CD4-positive, alpha-beta T cell treated with Interleukin-6 at 100 ng/mL for 8 hours (primary cell): ENCODE measurements around the gene RAB43.
A peak's percentile ranks its signal among the peaks of the same experiment; 100 is the strongest.
"Not testable (repeated sequence)": the region's sequence is repeated elsewhere in the genome, so short reads cannot be mapped to it uniquely, and the experiment has no call there.

Experiments used
- DNase-seq: peaks from one replicate; pipeline ENCODE4 v3.0.0-alpha.2; 2020; ENCODE audit warnings: mixed read lengths, low spot score

RAB43 gene

GRCh38 chr3:129122412-129123011 is 908 bp upstream of the RAB43 start:
- no peak for DNase-seq

- peak; percentile 15 for DNase-seq
These were observed 400 bp downstream of the RAB43 start for GRCh38 chr3:129121016-129121791.

DNA sequence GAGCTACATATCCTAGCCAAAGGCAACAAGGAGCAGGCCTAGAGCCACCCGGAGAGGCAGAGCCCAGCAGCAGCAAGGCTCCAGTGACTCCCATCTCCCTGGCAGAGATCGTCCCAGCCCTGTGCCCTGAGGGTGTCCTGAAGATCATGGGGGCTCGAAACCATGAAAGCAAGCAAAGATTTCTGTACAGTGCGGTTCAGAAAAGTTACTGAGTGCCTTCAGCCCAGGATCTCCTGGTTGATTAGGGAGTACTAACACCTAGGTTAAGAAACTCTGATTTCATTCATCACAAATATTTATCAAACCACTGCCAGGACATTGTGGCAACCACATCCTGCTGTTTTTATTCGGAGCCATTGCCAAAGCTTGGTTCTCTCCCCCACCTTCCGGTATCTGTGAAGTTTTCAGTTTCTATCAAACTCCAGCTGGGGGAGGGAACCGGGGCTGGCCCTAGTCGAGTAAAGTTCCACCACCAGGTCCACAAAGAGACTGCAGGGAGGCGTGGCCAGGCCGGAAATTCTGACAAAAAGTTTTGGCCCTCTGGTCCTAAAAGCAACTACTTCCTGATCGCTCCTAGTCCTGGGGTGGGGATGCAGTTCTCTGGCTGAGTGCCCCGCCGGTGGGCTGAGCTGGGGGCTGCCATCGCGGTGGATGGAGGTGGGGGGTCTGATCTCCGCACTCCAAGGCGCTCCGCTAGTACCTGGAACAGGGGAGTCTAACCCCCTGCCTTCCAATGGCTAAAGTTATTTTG is 1.2 kb downstream of the RAB43 start:
- DNase-seq = peak; percentile 95

DNA sequence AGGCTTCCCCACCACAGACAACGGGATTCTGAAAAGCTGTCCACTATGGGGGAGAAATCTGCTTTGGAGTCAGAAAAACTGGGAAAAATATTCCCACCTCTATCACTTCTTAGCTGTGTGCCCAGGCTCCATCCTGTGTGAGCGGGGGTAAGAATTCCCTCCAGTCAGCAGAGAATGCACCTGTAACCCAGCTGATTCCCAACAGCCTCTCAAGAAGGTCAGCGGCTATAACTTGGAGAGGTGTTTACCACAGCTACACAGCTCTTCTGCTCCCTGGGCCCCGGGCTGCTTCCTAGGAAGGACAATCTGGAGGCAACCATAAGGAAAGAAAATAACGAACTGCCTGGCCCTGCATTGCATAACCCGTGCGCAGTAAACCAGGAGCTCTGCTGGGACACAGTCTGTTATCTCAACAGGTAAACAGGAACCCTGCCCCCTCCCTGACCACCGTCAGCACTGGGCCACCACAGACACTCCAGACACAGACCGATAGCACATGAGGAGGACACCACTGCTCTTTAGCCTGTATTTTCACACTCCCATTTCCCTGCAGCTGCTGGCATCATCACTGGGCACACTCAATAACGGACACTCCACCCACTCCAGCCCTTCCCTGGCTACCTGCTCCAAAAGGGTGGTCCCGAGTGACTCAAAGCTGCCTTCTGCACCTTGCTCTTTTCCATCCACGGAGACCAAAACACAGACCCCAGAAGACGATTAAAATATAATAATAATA is 2.1 kb downstream of the RAB43 start:
- DNase-seq = no peak

DNA sequence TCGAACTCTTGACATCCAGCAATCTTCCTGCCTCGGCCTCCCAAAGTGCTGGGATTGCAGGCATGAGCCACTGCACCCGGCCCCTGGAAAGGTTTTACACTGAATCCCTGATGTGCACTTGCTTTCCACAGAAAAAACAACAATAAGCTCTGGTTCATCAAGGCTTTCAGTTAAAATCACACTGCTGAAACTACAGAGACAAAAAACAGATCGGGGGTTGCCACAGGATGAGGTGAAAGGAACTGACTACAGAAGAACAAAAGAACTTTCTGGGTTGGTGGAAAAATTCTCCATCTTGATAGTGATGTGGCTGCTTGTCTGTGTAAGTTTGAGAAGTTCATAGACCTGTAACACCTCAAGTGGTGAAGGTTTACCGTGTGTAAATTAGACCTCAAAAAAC is 2.9 kb downstream of the RAB43 start:
- DNase-seq = peak; percentile 84

DNA sequence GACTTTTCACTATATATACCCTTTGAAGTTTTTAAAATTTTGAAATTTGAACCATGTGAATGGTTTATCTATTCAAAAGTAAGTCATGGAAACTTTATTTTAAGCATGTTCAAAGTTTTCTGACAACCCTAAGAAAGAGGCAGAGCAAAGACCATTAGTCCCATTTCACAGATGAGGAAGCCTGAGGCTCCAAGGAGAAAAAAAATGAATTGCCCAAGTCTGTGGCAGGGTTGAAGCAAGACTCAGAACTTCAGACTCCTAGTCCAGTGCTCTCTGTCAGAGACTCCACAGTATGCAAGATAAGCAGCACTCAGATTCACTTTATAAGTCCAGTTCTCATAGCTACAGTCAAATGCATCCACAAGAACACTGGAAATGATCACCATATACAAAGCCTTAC is 4.5 kb downstream of the RAB43 start:
- DNase-seq = no peak

- peak; percentile 41 for DNase-seq
These were observed 5.1 kb downstream of the RAB43 start for GRCh38 chr3:129116482-129116946.

GRCh38 chr3:129114455-129114854 is 7.1 kb downstream of the RAB43 start:
- DNase-seq = no peak

DNA sequence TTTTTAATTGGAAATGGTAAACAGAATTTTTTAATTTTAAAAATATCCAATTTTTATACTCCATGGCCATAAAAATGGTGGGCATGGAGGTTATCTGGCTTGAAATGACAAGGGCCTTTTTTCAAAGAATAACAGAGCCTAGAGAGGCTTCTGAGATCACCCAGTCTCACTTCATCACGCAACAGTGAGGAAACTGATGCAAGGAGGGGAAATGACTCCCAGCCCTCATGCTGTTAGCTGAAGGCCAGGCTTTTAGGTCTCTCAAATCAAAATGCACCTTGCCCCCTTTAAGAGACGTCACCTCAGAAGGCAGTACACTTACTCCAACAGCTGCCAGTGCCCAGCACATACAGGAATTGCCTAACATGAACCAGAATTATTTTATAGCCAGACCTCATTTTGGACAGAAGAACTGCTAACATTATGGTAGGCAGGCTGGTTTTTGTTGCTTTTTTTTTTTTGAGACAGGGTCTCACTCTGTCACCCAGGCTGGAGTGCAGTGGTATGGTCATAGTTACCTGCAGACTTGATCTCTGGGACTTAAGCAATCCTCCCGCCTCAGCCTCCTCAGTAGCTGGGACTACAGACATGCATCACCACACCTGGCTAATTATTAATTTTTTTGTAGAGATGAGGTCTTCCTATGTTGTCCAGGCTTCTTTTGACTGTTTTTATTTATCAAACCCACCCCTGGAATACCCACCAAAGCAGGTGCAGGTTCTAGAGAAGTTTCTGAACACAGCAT is 9.1 kb downstream of the RAB43 start:
- DNase-seq = no peak

- DNase-seq = not testable (repeated sequence)
These were observed 10.4 kb downstream of the RAB43 start for GRCh38 chr3:129111076-129111780.

DNA sequence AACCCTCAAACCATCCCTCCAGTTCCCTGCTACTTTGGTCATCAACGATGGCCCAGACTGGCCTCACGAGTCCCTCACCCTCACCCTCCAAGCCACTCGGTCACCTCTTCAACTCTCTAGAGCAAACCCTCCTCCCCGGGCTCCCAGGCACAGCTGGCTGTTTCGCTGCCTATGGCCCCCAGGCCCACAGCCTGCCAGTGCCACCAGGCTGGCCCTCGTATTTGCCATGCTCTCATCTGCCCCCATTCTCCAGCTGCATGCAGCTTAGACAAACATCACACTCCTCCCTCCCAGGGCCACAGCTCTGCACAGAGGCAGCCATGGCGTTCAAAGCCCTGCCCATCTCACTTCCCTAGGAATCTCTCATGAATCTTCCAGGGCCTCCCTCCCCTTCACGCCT is 13.8 kb downstream of the RAB43 start:
- no peak for DNase-seq

DNA sequence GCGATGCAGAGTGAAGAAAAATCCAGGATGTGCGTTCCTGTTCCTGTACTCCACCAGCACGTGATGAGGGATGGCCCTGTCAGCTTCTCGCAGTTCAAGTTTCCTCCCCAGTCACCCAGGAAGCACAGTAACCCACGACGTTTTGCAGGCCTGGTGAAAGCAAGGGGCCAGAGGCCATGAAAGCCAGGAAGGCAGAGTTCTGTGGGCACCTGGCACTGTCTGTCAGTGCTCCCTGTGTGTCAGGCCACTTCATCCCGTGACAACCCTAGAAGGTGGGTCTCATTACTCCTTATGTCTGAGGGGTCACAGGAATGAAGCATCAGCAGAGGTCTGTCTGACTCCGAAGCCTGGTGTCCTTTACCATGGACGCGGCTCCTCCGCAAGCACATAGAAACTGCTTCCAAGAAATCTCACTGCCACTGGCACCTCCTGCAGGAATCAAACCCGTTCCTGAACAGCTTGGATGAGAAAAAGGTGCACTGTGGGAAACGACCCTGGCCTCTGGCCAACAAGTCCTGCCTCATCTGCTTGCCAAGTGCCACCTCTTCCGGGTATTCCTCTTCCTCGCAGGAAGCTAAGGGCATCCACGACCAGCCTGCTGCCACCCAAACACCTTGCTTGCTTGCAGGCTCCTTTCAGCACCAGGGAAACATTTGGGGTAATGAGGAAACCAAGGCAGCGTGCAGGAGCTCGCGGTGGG is 14.6 kb downstream of the RAB43 start:
- DNase-seq = no peak

- no peak for DNase-seq
These were observed 15.3 kb downstream of the RAB43 start for GRCh38 chr3:129106320-129106719.

DNA sequence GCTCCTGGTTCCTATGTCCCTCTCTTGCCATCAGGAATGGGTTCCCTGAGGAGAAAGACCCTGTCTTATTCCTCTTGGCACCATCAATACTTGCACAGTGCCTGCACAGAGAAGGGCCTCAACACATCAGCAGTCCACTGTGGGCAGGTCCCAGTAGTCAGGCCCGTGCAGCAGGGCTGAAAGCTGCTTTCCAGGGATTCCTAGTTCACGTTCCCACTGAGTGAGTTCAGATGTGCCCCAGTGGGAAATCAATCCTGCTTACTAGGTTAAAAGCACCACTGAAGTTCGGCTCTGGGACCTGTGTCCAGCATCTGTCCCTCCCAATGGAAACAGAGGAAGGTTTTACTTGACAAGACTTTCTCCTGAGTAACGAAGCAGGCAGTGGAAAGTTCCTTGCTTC is 15.7 kb downstream of the RAB43 start:
- DNase-seq = no peak

DNA sequence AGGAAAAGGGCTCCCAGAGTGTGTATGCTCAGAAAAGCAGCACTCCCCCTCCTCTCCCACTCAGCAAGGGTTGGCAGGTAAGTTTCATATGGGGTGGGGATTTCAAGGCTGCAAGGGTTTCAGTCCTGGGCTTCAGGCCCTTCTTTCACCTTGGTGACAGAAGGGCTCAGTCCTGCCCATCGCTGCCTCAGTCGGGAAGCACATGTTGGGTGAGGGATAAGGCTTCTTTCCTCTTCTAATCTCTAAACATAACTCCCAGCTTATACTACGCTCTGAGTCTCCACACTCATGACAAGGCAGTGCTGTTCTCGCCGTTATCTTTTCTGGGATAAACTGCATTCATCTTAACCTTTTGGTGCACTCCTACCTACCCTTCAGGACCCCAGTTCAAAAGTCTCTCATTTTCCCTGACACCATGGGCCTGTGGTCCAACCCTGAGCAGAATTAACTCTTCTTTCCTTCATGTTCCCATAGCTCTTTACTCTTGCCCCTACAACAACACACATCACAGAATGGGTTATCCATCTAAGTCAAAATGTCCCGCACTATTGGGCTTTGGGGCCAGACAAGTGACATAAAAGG is 17.0 kb downstream of the RAB43 start:
- no peak for DNase-seq

DNA sequence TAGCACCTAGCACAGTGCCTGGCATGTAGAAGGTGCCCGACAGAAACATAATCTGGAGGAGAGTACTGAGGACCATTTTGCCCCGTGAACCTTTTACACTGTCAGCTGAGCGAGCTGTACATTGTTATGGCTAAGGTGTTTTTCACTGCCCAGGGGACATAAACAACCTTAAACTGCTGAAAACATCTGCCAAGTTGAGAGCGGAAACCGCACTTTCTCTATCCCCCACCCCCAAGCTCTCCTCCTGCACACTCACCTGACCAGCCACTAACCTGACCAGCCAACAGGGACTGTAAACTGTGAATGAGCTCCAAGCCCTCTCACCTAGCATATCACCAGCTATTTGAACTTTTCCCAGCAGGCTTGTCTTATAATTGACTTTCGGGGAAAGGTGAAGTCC is 17.6 kb downstream of the RAB43 start:
- no peak for DNase-seq

DNA sequence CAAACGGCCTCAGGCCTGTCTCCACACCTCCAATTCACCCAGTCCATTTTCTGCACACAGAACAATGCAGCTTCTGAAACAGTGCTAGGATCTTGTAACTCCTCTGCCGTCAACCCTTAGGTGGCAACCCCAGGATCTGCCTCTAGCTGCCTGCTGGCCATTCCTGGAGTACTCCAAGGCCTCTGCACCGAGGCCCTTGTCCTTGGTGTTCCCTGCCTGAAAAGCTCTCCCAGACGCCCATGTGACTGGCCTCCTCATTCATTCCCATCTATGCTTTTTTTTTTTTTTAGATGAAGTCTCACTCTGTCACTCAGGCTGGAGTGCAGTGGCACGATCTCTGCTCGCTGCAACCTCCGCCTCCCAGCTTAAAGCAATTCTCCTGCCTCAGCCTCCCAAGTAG is 18.3 kb downstream of the RAB43 start:
- no peak for DNase-seq

DNA sequence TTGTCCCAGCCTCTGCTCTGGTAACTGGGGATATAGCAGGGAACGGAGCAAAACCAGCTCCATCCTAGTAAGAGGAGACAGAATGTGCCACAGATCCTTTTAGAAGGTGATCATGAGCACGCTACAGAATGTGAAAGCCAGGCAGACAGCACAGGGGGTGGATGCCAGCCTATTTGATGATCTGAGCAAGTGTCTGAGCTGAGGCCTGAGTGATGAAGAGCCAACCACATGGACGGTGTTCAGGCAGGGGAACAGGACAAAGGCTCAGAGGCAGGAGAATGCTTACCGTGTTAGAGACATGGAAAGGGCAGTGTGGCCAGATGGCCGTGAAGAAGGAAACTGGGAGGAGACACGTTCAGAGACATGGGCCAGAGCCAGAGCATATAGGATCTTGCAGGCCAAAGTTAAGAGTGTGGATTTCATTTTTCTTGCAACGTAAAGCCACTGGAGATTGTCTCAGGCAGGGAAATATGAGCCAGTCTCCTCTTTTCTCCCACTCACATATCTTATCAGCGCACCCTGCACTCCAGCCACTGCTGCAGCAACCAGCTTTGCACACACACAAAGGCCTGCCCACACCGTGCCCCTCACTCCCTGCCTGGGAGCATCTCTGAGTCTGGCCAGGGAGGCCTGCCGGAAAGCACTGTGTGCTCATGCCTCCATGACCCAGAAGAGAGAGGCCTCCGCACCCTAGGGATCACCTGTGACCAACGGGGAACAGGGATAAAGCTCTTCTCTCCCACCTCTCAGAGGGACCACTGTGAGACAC is 20.1 kb downstream of the RAB43 start:
- DNase-seq = no peak

GRCh38 chr3:129100274-129100673 is 21.3 kb downstream of the RAB43 start:
- DNase-seq = no peak
